NCI-H1694 treated with DMSO at 0.1 percent for 48 hours (cell line): ENCODE results near the gene PTPRS.
A peak's percentile ranks its signal among the peaks of the same experiment; 100 is the strongest.

Experiments used
- DNase-seq: peaks from one replicate; lab custom pipeline; 2025; lab: John Stamatoyannopoulos, UW

Gene PTPRS

GRCh38 chr19:5355076-5355475, 14.5 kb upstream of the PTPRS start:
- no peak for DNase-seq

- DNase-seq = no peak
Measured at GRCh38 chr19:5354403-5354802, 13.8 kb upstream of the PTPRS start.

GRCh38 chr19:5352229-5352763, 11.7 kb upstream of the PTPRS start:
- no peak for DNase-seq

GRCh38 chr19:5351731-5352228, 11.2 kb upstream of the PTPRS start:
- DNase-seq = no peak

- no peak for DNase-seq
Measured at GRCh38 chr19:5349041-5349440, 8.4 kb upstream of the PTPRS start.

GRCh38 chr19:5345895-5346386, 5.3 kb upstream of the PTPRS start:
- DNase-seq = no peak

- no peak for DNase-seq
Measured at GRCh38 chr19:5343848-5344247, 3.2 kb upstream of the PTPRS start.

- no peak for DNase-seq
Measured at GRCh38 chr19:5342573-5343201, 2.1 kb upstream of the PTPRS start.

GRCh38 chr19:5341981-5342380, 1.4 kb upstream of the PTPRS start:
- DNase-seq = no peak

- no peak for DNase-seq
Measured at GRCh38 chr19:5341448-5341820, 822 bp upstream of the PTPRS start.

GRCh38 chr19:5339950-5340636, 519 bp downstream of the PTPRS start:
- no peak for DNase-seq

GRCh38 chr19:5339198-5339949, 1.2 kb downstream of the PTPRS start:
- no peak for DNase-seq

GRCh38 chr19:5338656-5339197, 1.9 kb downstream of the PTPRS start:
- DNase-seq = peak; percentile 63

- no peak for DNase-seq
Measured at GRCh38 chr19:5337708-5338655, 2.6 kb downstream of the PTPRS start.

- no peak for DNase-seq
Measured at GRCh38 chr19:5337126-5337525, 3.5 kb downstream of the PTPRS start.

GRCh38 chr19:5336195-5336965, 4.2 kb downstream of the PTPRS start:
- DNase-seq = no peak

GRCh38 chr19:5335593-5335992, 5.0 kb downstream of the PTPRS start:
- DNase-seq = no peak

GRCh38 chr19:5334824-5335500, 5.7 kb downstream of the PTPRS start:
- DNase-seq = no peak

- no peak for DNase-seq
Measured at GRCh38 chr19:5334366-5334739, 6.3 kb downstream of the PTPRS start.
